CD14-positive monocyte (primary cell): ENCODE measurements around the gene CD177. TPM values are rescaled to one million over a fixed set of nuclear protein-coding genes. Genes with fewer than 3 reads are reported as not detected.
"Not testable (repeated sequence)": the region's sequence is repeated elsewhere in the genome, so short reads cannot be mapped to it uniquely, and the experiment has no call there.

Experiments
- DNase-seq, 3 donors: peaks; one replicate each; pipeline ENCODE4 v3.0.0-alpha.2; 2011 to 2022
- H2AFZ ChIP-seq: 2 replicates; pipeline ENCODE4 v1.6.0; 2012; ENCODE audit warnings: mild to moderate bottlenecking, low read depth, low read length, inconsistent platforms; ENCODE audit not compliant: insufficient read depth, poor library complexity, severe bottlenecking
- H3K27ac ChIP-seq, 2 donors: 1 replicate in 1 of 2; 2 replicates in 1 of 2; pipeline ENCODE4 v1.5.1; 2012 to 2013; ENCODE audit warnings: low read length in 2 of 2, control low read depth in 1 of 2, inconsistent platforms in 1 of 2, low read depth in 1 of 2, mild to moderate bottlenecking in 1 of 2
- H3K27me3 ChIP-seq, 2 donors: one replicate each; pipeline versions ENCODE4 v1.6.0 to v1.6.1; 2011 to 2013; ENCODE audit warnings: low read length in 2 of 2; ENCODE audit not compliant: control insufficient read depth in 2 of 2, insufficient read depth in 2 of 2
- H3K36me3 ChIP-seq, 2 donors: replicated peaks in 1 of 2; 1 replicate in 1 of 2; 2 replicates in 1 of 2; pipeline versions ENCODE4 v1.5.1 to v1.6.1; 2012 to 2013; ENCODE audit warnings: low read length in 2 of 2, control low read depth in 1 of 2, inconsistent platforms in 1 of 2, mild to moderate bottlenecking in 1 of 2; ENCODE audit not compliant: insufficient read depth in 2 of 2, control insufficient read depth in 1 of 2
- H3K4me1 ChIP-seq, 2 donors: 1 replicate in 1 of 2; 2 replicates in 1 of 2; pipeline versions ENCODE4 v1.5.1 to v1.6.1; 2012 to 2013; ENCODE audit warnings: low read length in 2 of 2, control low read depth in 1 of 2, inconsistent platforms in 1 of 2, mild to moderate bottlenecking in 1 of 2, moderate library complexity in 1 of 2; ENCODE audit not compliant: insufficient read depth in 2 of 2, control insufficient read depth in 1 of 2
- H3K4me2 ChIP-seq: replicated peaks from 2 replicates; pipeline ENCODE3; 2012; ENCODE audit warnings: low read length, moderate library complexity, mild to moderate bottlenecking; ENCODE audit not compliant: poor library complexity, severe bottlenecking; ENCODE audit errors: extremely low read depth
- H3K4me3 ChIP-seq, 3 experiments: fragments of 200-600 bp in 1 of 3; sonication (generic) in 1 of 3; replicated peaks in 1 of 3; 1 replicate in 2 of 3; 2 replicates in 1 of 3; pipeline ENCODE4 v1.5.1; 2011 to 2013; ENCODE audit warnings: low read length in 3 of 3, mild to moderate bottlenecking in 3 of 3, control low read depth in 2 of 3, low read depth in 2 of 3, inconsistent platforms in 1 of 3, moderate library complexity in 1 of 3
- H3K79me2 ChIP-seq: 2 replicates; pipeline ENCODE4 v1.6.0; 2012; ENCODE audit warnings: mild to moderate bottlenecking, control low read depth, inconsistent platforms, low read length, moderate library complexity; ENCODE audit not compliant: insufficient read depth
- H3K9ac ChIP-seq: 2 replicates; pipeline ENCODE4 v1.6.0; 2017; ENCODE audit warnings: low read length, mild to moderate bottlenecking; ENCODE audit not compliant: insufficient read depth, poor library complexity, severe bottlenecking
- H3K9me3 ChIP-seq, 2 donors: replicated peaks in 1 of 2; 1 replicate in 1 of 2; 2 replicates in 1 of 2; pipeline versions ENCODE4 v1.5.1 to v1.6.1; 2012 to 2013; ENCODE audit warnings: low read length in 2 of 2, control low read depth in 1 of 2; ENCODE audit not compliant: control insufficient read depth in 1 of 2, insufficient read depth in 1 of 2
- H4K20me1 ChIP-seq: 2 replicates; pipeline ENCODE4 v1.6.0; 2012; ENCODE audit warnings: mild to moderate bottlenecking, low read length, control low read depth, moderate library complexity; ENCODE audit not compliant: insufficient read depth
- H3K27ac Mint-ChIP-seq, 7 donors: one replicate each; pipeline ENCODE4 v1.8.0; 2020; ENCODE audit warnings: mild to moderate bottlenecking in 7 of 7, mixed read lengths in 7 of 7, moderate library complexity in 6 of 7, inconsistent platforms in 2 of 7
- H3K27me3 Mint-ChIP-seq, 3 donors: one replicate each; pipeline ENCODE4 v1.8.0; 2021 to 2022; ENCODE audit warnings: low read depth in 3 of 3, mild to moderate bottlenecking in 3 of 3, mixed read lengths in 3 of 3, moderate library complexity in 3 of 3, inconsistent platforms in 1 of 3
- H3K36me3 Mint-ChIP-seq, 2 donors: one replicate each; pipeline ENCODE4 v1.8.0; 2020; ENCODE audit warnings: mixed read lengths in 2 of 2, inconsistent platforms in 1 of 2, mild to moderate bottlenecking in 1 of 2
- H3K4me1 Mint-ChIP-seq: one replicate; pipeline ENCODE4 v1.8.0; 2020; ENCODE audit warnings: mild to moderate bottlenecking, mixed read lengths
- H3K4me3 Mint-ChIP-seq, 2 donors: one replicate each; pipeline ENCODE4 v1.8.0; 2020; ENCODE audit warnings: mild to moderate bottlenecking in 2 of 2, mixed read lengths in 2 of 2, moderate library complexity in 1 of 2
- H3K9me3 Mint-ChIP-seq, 7 donors: one replicate each; pipeline ENCODE4 v1.8.0; 2020 to 2022; ENCODE audit warnings: mixed read lengths in 7 of 7, mild to moderate bottlenecking in 6 of 7, moderate library complexity in 6 of 7, inconsistent platforms in 2 of 7
- WGBS: methylation state at CpG from one replicate; pipeline ENCODE4 v1.1.5; 2013; ENCODE audit warnings: missing lambda C conversion rate; ENCODE audit not compliant: insufficient coverage; 5-methylcytosine and 5-hydroxymethylcytosine counted together
- intact Hi-C, 2 donors: fragments of 100-400 bp; cut with micrococcal nuclease; formaldehyde crosslinking; loops; one replicate each; pipeline versions ENCODE4 v1.15.0 to v1.15.1; 2023
- polyA plus RNA-seq, 3 donors: library from polyadenylated mRNA; depleted of rRNA in 1 of 3; unstranded in 2 of 3; stranded (reverse) in 1 of 3; fragments of 300-500 nt in 2 of 3; fragments of >200 nt in 1 of 3; fragmentation: Illumina TruSeq in 2 of 3; gene quantifications; 1 replicate in 2 of 3; 2 replicates in 1 of 3; pipeline ENCODE4 v1.2.3, GENCODE V29; 2012 to 2021

The CD177 gene
- polyA plus RNA-seq, 3 donors = not detected

GRCh38 chr19:43383254-43383653 lies 29.8 kb downstream of the CD177 start:
- H3K4me3 ChIP-seq, H3K36me3 Mint-ChIP-seq, DNase-seq, H3K36me3 ChIP-seq, H3K27me3 ChIP-seq, H3K79me2 ChIP-seq, H3K9me3 ChIP-seq, H3K27ac Mint-ChIP-seq, H3K27ac ChIP-seq, H3K4me1 Mint-ChIP-seq, H4K20me1 ChIP-seq, H3K27me3 Mint-ChIP-seq, H2AFZ ChIP-seq, H3K4me1 ChIP-seq, H3K9ac ChIP-seq, H3K4me3 Mint-ChIP-seq, H3K4me2 ChIP-seq, intact Hi-C loops: not testable (repeated sequence)
- peaks cover 3 to 12% (median 7%) of the 10 kb centered on the region in 7 donors for H3K9me3 Mint-ChIP-seq
- WGBS = 88% methylated on average over 4 of the region's 7 CpGs

- H3K27ac ChIP-seq, H4K20me1 ChIP-seq, H3K4me2 ChIP-seq, H3K27me3 ChIP-seq, H3K27ac Mint-ChIP-seq, H3K36me3 ChIP-seq, H3K9me3 ChIP-seq, H2AFZ ChIP-seq, H3K4me3 ChIP-seq, intact Hi-C loops, H3K4me3 Mint-ChIP-seq, H3K79me2 ChIP-seq, H3K27me3 Mint-ChIP-seq, H3K9ac ChIP-seq, H3K4me1 ChIP-seq, H3K36me3 Mint-ChIP-seq, DNase-seq, H3K4me1 Mint-ChIP-seq: not testable (repeated sequence)
- peaks cover 3 to 12% (median 7%) of the 10 kb centered on the region in 7 donors for H3K9me3 Mint-ChIP-seq
- 85% methylated on average over 2 of the region's 3 CpGs for WGBS
These were observed 30.3 kb downstream of the CD177 start for GRCh38 chr19:43383759-43384158.

GRCh38 chr19:43390903-43391551 lies 37.5 kb downstream of the CD177 start:
- H3K4me1 Mint-ChIP-seq, H3K9me3 ChIP-seq, H3K27me3 ChIP-seq, H3K36me3 Mint-ChIP-seq, H3K27ac Mint-ChIP-seq, H3K4me1 ChIP-seq, intact Hi-C loops, H3K36me3 ChIP-seq, H3K9ac ChIP-seq, H3K9me3 Mint-ChIP-seq, H3K79me2 ChIP-seq, H3K4me3 ChIP-seq, H3K4me3 Mint-ChIP-seq, H3K4me2 ChIP-seq, H4K20me1 ChIP-seq, DNase-seq, H3K27me3 Mint-ChIP-seq, H2AFZ ChIP-seq, H3K27ac ChIP-seq: not testable (repeated sequence)
- WGBS = 100% methylated on average over 3 of the region's 11 CpGs

- H3K27ac Mint-ChIP-seq, H3K79me2 ChIP-seq, intact Hi-C loops, H3K4me1 ChIP-seq, H3K4me1 Mint-ChIP-seq, H3K4me3 Mint-ChIP-seq, H3K9me3 ChIP-seq, H3K4me2 ChIP-seq, H3K27ac ChIP-seq, H3K9ac ChIP-seq, H3K27me3 ChIP-seq, H3K4me3 ChIP-seq, H3K27me3 Mint-ChIP-seq, H3K36me3 Mint-ChIP-seq, H2AFZ ChIP-seq, H3K36me3 ChIP-seq, DNase-seq, H3K9me3 Mint-ChIP-seq, H4K20me1 ChIP-seq: not testable (repeated sequence)
- WGBS = 80% methylated on average over 2 of the region's 6 CpGs
These were observed 38.1 kb downstream of the CD177 start for GRCh38 chr19:43391552-43391935.
